Thoracic aorta (tissue), 2 donors: ENCODE results near the gene DNTT. TPM values are rescaled to one million over a fixed set of nuclear protein-coding genes. Genes with fewer than 3 reads are reported as not detected.

Experiments used
- ATAC-seq: fragments of 150-250 bp; one replicate; pipeline ENCODE4 v1.8.0; 2017; ENCODE audit warnings: low read depth; ENCODE audit not compliant: insufficient number of reproducible peaks, low FRiP score
- DNase-seq: peaks from one replicate; pipeline ENCODE4 v3.0.0-alpha.2; 2020; ENCODE audit warnings: low spot score
- H3K27ac ChIP-seq, 2 donors: fragments of 200-600 bp; sonication (generic); 1 replicate in 1 of 2; 2 replicates in 1 of 2; pipeline ENCODE4 v1.5.1; 2016; ENCODE audit warnings: mild to moderate bottlenecking in 2 of 2, moderate library complexity in 2 of 2
- H3K27me3 ChIP-seq: fragments of 200-600 bp; sonication (generic); replicated peaks from 2 replicates; pipeline ENCODE4 v1.6.0; 2016; ENCODE audit warnings: mild to moderate bottlenecking; ENCODE audit not compliant: insufficient read depth
- H3K36me3 ChIP-seq: fragments of 200-600 bp; sonication (generic); one replicate; pipeline ENCODE4 v1.5.1; 2016
- H3K4me1 ChIP-seq, 2 donors: fragments of 200-600 bp; sonication (generic); 1 replicate in 1 of 2; 2 replicates in 1 of 2; pipeline versions ENCODE4 v1.5.1 to v1.6.0; 2016; ENCODE audit warnings: low read depth in 2 of 2, mild to moderate bottlenecking in 1 of 2; ENCODE audit not compliant: control insufficient read depth in 1 of 2
- H3K4me3 ChIP-seq: fragments of 200-600 bp; sonication (generic); 2 replicates; pipeline ENCODE4 v1.5.1; 2016; ENCODE audit warnings: mild to moderate bottlenecking
- H3K9me3 ChIP-seq: fragments of 200-600 bp; sonication (generic); 2 replicates; pipeline ENCODE4 v1.5.1; 2016
- total RNA-seq, 2 donors: library from RNA; depleted of rRNA; stranded (reverse); fragments of >200 nt; gene quantifications; one replicate each; pipeline versions ENCODE4 v1.1.0 to v1.2.3, GENCODE V29; 2016
- TF ChIP-seq, protein P1 (sequence below): fragments of 200-600 bp; sonication (generic); IDR thresholded peaks from one replicate; pipeline ENCODE4 v1.5.1; 2019; ENCODE audit warnings: antibody characterized with exemption

The DNTT gene
- total RNA-seq, 2 donors from 2014 or later = not detected

DNA sequence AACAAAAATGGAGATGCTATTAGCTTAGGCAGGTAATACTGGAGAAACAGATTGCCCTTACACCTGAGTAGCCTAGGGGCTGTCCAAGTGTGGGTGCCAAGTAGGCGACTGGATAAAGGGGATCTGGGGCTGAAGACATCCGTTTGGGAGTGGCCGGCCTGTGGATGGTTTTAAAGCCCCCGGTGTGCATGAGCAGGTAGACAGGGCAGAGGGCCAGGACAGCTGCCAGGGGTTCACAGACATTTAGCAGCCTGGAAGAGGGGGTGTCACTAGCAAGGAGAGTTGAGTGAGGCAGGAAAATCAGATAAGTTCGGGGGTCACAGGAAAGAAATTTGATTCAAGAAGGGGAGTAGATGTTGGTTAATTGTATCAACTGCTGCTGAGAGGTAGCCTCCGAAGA is 56.1 kb downstream of the DNTT start:
- H3K36me3 ChIP-seq = no peaks in the 10 kb centered on the region
- no peak overlapping the region for H3K4me3 ChIP-seq
- ATAC-seq (no peak), DNase-seq (no peak)
- H3K4me1 ChIP-seq = no peaks in the 10 kb centered on the region
- TF ChIP-seq, protein P1, sequence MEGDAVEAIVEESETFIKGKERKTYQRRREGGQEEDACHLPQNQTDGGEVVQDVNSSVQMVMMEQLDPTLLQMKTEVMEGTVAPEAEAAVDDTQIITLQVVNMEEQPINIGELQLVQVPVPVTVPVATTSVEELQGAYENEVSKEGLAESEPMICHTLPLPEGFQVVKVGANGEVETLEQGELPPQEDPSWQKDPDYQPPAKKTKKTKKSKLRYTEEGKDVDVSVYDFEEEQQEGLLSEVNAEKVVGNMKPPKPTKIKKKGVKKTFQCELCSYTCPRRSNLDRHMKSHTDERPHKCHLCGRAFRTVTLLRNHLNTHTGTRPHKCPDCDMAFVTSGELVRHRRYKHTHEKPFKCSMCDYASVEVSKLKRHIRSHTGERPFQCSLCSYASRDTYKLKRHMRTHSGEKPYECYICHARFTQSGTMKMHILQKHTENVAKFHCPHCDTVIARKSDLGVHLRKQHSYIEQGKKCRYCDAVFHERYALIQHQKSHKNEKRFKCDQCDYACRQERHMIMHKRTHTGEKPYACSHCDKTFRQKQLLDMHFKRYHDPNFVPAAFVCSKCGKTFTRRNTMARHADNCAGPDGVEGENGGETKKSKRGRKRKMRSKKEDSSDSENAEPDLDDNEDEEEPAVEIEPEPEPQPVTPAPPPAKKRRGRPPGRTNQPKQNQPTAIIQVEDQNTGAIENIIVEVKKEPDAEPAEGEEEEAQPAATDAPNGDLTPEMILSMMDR = no peak
- H3K27me3 ChIP-seq = no peaks in the 10 kb centered on the region
- no peak overlapping the region for H3K27ac ChIP-seq
- H3K9me3 ChIP-seq = no peaks in the 10 kb centered on the region

DNA sequence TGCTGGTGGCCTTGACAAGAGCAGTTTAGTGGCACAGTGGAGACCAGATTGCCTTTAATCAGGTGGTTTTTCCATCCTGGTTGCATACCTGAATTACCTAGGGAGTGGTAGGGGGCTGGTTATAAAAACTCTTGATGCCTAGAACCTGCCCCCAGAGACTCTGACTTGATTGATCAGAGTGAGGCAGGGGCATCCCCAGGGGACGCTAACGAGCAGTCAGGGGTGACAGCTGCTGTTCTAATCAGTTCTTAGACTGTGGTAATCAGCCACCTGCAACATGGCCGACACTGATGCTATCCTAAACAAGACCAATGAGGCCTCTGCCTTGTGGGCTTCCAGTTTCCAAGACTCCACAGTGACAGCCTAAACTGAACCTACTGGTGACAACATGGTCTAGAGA is 56.5 kb downstream of the DNTT start:
- H3K4me3 ChIP-seq = no peak overlapping the region
- ATAC-seq (no peak), DNase-seq (no peak)
- TF ChIP-seq, protein P1 = no peak
- no peaks in the 10 kb centered on the region for H3K27me3 ChIP-seq
- H3K4me1 ChIP-seq = no peaks in the 10 kb centered on the region
- no peak overlapping the region for H3K27ac ChIP-seq
- no peaks in the 10 kb centered on the region for H3K9me3 ChIP-seq
- H3K36me3 ChIP-seq = no peaks in the 10 kb centered on the region

DNA sequence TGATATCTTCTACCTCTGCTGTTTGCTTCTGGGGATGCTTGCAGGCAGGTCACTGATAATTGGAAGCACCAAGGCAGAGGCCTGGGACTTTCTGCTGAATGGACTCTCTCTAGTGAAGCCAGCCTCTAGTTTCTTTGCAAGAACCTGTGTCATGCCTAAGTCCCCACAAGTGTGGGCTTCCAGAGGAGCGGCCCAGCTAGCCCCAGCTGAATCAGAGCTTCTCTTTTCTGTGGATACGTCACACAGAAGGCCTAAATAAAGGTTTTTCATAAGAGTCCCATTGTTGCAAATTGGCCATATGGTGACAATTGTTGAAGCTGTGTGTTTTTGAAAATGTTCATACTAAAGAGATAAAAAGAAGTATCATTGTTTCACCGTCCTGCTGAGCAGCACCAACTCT is 61.3 kb downstream of the DNTT start:
- Histone ChIP-seq H3K36me3 (no peaks in the 10 kb centered on the region), H3K27me3 (no peaks in the 10 kb centered on the region), H3K4me1 (peaks cover 0 to 16% of the 10 kb centered on the region in 2 donors), H3K27ac (no peak overlapping the region), H3K9me3 (no peaks in the 10 kb centered on the region), H3K4me3 (no peak overlapping the region)
- no peak for ATAC-seq
- DNase-seq = no peak
- TF ChIP-seq, protein P1 = no peak

DNA sequence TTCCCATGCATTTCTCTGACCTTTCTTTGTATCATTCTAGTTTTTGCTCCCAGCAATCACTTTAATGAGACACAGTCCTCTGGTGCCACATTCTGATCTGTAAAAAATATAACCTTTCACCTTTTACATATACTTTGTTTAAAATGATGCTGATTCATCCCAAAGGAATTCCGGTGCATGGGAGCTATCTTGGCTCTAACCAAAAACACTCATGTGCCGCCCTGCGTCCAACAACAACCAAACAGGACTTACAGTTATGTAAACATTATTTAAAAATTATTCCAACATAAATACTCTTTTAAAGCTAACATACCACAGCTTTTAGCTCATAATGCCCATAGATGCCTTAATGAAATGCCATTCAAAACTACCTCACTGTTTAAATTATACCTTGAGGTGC is 62.3 kb downstream of the DNTT start:
- Histone ChIP-seq H3K27me3 (no peaks in the 10 kb centered on the region), H3K9me3 (no peaks in the 10 kb centered on the region), H3K27ac (no peak overlapping the region), H3K4me1 (peaks cover 0 to 16% of the 10 kb centered on the region in 2 donors), H3K36me3 (no peaks in the 10 kb centered on the region), H3K4me3 (no peak overlapping the region)
- ATAC-seq (no peak), DNase-seq (no peak)
- TF ChIP-seq, protein P1 = no peak

DNA sequence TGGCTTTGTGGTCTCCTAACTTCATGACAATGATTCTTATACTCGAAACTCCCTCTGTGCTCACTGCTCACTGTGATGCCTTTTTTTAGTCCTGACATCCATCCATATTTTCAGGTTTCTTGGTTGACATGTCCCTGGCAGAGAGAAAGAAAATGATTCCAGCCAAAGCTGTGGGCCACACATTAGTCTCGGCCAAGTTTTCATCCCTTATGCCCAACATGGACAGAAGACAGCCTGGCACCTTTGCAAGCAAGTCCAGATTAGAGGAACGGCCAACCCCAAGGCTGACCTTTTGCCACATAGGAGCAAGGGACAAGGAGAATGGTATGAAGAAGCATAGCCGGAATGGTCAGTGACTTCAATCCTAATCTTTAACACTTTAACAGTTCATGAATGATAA is 63.2 kb downstream of the DNTT start:
- H3K36me3 ChIP-seq = no peaks in the 10 kb centered on the region
- peaks cover 0 to 16% of the 10 kb centered on the region in 2 donors for H3K4me1 ChIP-seq
- no peak for DNase-seq
- ATAC-seq = no peak
- no peak overlapping the region for H3K27ac ChIP-seq
- H3K27me3 ChIP-seq = no peaks in the 10 kb centered on the region
- H3K4me3 ChIP-seq = no peak overlapping the region
- H3K9me3 ChIP-seq = no peaks in the 10 kb centered on the region
- TF ChIP-seq, protein P1 = no peak
